K562 (cell line): ENCODE measurements around the gene FAM50A. TPM values are rescaled to one million over a fixed set of nuclear protein-coding genes. Genes with fewer than 3 reads are reported as not detected.

ENCODE experiments used
- CHD1 ChIP-seq: fragments of 200-600 bp; sonication (generic); IDR thresholded peaks from one replicate; pipeline ENCODE4 v1.6.1; 2012; ENCODE audit warnings: mild to moderate bottlenecking, moderate library complexity, low read length, inconsistent platforms
- ERF ChIP-seq: fragments of 450-650 bp; formaldehyde crosslinking; IDR thresholded peaks from 2 replicates; pipeline ENCODE4 v1.4.0; 2020; ENCODE audit warnings: mild to moderate bottlenecking, mixed read lengths
- FIP1L1 ChIP-seq: fragments of 200-400 bp; formaldehyde crosslinking; IDR thresholded peaks from 2 replicates; pipeline ENCODE4 v1.6.1; 2018; ENCODE audit warnings: mild to moderate bottlenecking, low read depth, low read length; ENCODE audit not compliant: poor library complexity, severe bottlenecking
- NCOA4 ChIP-seq: fragments of 450-650 bp; IDR thresholded peaks from 2 replicates; pipeline ENCODE4 v1.6.1; 2018; ENCODE audit warnings: mild to moderate bottlenecking; ENCODE audit not compliant: partially characterized antibody
- POLR2G ChIP-seq: fragments of 200-400 bp; formaldehyde crosslinking; IDR thresholded peaks from 2 replicates; pipeline ENCODE4 v1.6.1; 2017; ENCODE audit warnings: low read depth, mild to moderate bottlenecking, antibody characterized with exemption, low read length, moderate library complexity
- RBBP5 ChIP-seq: fragments of 200-600 bp; sonication (generic); IDR thresholded peaks from 2 replicates; pipeline ENCODE4 v1.6.1; 2012; ENCODE audit warnings: borderline replicate concordance, mild to moderate bottlenecking, low read length, control low read depth, inconsistent platforms; ENCODE audit not compliant: insufficient read depth, poor library complexity, severe bottlenecking
- RBFOX2 ChIP-seq: fragments of 200-400 bp; formaldehyde crosslinking; IDR thresholded peaks from 2 replicates; pipeline ENCODE4 v1.6.1; 2017; ENCODE audit warnings: low read depth, mild to moderate bottlenecking, low read length, moderate library complexity
- SRF ChIP-seq, 2 experiments: fragments of 250-450, 450-650 bp in 1 of 2; sonication (Bioruptor Pico) in 1 of 2; sonication (generic) in 1 of 2; formaldehyde crosslinking; IDR thresholded peaks; 2 replicates each; pipeline versions ENCODE4 v1.5.0 to v1.5.1; 2020 to 2022; ENCODE audit warnings: mild to moderate bottlenecking in 1 of 2, missing genetic modification reagents in 1 of 2
- ZKSCAN3 ChIP-seq: fragments of 250-450 bp; sonication (Bioruptor Pico); IDR thresholded peaks from 2 replicates; pipeline ENCODE4 v1.4.0; 2020
- ZNF232 ChIP-seq: sonication (generic); formaldehyde crosslinking; IDR thresholded peaks from 2 replicates; pipeline ENCODE4 v1.8.0; 2022; ENCODE audit warnings: mild to moderate bottlenecking, missing genetic modification reagents
- ZNF696 ChIP-seq: fragments of 250-450 bp; sonication (Bioruptor Pico); conservative IDR thresholded peaks from 2 replicates; pipeline ENCODE4 v1.4.0; 2020; ENCODE audit warnings: mild to moderate bottlenecking, moderate library complexity
- polyA plus RNA-seq, 8 experiments: library from polyadenylated mRNA; depleted of rRNA in 4 of 8; stranded (reverse) in 5 of 8; unstranded in 3 of 8; fragments of >200 nt; fragmentation: Nextera tagmentation in 2 of 8; fragmentation: Illumina TruSeq in 1 of 8; extraction: Ambion mirVana in 2 of 8; extraction: Trizol in 1 of 8; gene quantifications; 2 replicates each; pipeline versions ENCODE4 v1.2.1 to v1.2.3, GENCODE V29; 2011 to 2014; ENCODE audit warnings: inconsistent platforms in 1 of 8, missing spikeins in 1 of 8
- total RNA-seq, 7 experiments: library from RNA; depleted of rRNA in 6 of 7; stranded (reverse); fragments of >200 nt in 6 of 7; fragmentation: Illumina TruSeq in 2 of 7; extraction: Trizol in 2 of 7; gene quantifications; 2 replicates each; pipeline versions ENCODE4 v1.2.1 to v1.2.3, GENCODE V29; 2011 to 2021; ENCODE audit warnings: low replicate concordance in 1 of 7
- TF ChIP-seq, protein P1 (sequence below): fragments of 450-650 bp; IDR thresholded peaks from 2 replicates; pipeline ENCODE4 v1.6.1; 2016; ENCODE audit warnings: mild to moderate bottlenecking, moderate library complexity
- TF ChIP-seq, protein P2 (sequence below): conservative IDR thresholded peaks from 2 replicates; pipeline ENCODE4 v1.6.1; 2011; ENCODE audit warnings: low read depth, mild to moderate bottlenecking, low read length; ENCODE audit not compliant: control insufficient read depth

The FAM50A gene
- total and polyA plus RNA-seq, 9 of the 15 experiments (the other 6 are each of a cell fraction or from before 2014, with no cell fraction given), result 4.4 to 114 (median 67.3) TPM

GRCh38 chrX:154486052-154486395 is 42.1 kb downstream of the FAM50A start (continued):
- TF ChIP-seq SRF (CRISPR knock-in tag; IDR thresholded peaks at IDR 0.05), result no peak
- TF ChIP-seq ZNF696, result no peak
- TF ChIP-seq ZNF232 (CRISPR knock-in tag), result no peak
- TF ChIP-seq FIP1L1, result peak; percentile 55
- TF ChIP-seq ZKSCAN3, result no peak
- peak; percentile 77 for TF ChIP-seq RBFOX2
- TF ChIP-seq, protein P1, sequence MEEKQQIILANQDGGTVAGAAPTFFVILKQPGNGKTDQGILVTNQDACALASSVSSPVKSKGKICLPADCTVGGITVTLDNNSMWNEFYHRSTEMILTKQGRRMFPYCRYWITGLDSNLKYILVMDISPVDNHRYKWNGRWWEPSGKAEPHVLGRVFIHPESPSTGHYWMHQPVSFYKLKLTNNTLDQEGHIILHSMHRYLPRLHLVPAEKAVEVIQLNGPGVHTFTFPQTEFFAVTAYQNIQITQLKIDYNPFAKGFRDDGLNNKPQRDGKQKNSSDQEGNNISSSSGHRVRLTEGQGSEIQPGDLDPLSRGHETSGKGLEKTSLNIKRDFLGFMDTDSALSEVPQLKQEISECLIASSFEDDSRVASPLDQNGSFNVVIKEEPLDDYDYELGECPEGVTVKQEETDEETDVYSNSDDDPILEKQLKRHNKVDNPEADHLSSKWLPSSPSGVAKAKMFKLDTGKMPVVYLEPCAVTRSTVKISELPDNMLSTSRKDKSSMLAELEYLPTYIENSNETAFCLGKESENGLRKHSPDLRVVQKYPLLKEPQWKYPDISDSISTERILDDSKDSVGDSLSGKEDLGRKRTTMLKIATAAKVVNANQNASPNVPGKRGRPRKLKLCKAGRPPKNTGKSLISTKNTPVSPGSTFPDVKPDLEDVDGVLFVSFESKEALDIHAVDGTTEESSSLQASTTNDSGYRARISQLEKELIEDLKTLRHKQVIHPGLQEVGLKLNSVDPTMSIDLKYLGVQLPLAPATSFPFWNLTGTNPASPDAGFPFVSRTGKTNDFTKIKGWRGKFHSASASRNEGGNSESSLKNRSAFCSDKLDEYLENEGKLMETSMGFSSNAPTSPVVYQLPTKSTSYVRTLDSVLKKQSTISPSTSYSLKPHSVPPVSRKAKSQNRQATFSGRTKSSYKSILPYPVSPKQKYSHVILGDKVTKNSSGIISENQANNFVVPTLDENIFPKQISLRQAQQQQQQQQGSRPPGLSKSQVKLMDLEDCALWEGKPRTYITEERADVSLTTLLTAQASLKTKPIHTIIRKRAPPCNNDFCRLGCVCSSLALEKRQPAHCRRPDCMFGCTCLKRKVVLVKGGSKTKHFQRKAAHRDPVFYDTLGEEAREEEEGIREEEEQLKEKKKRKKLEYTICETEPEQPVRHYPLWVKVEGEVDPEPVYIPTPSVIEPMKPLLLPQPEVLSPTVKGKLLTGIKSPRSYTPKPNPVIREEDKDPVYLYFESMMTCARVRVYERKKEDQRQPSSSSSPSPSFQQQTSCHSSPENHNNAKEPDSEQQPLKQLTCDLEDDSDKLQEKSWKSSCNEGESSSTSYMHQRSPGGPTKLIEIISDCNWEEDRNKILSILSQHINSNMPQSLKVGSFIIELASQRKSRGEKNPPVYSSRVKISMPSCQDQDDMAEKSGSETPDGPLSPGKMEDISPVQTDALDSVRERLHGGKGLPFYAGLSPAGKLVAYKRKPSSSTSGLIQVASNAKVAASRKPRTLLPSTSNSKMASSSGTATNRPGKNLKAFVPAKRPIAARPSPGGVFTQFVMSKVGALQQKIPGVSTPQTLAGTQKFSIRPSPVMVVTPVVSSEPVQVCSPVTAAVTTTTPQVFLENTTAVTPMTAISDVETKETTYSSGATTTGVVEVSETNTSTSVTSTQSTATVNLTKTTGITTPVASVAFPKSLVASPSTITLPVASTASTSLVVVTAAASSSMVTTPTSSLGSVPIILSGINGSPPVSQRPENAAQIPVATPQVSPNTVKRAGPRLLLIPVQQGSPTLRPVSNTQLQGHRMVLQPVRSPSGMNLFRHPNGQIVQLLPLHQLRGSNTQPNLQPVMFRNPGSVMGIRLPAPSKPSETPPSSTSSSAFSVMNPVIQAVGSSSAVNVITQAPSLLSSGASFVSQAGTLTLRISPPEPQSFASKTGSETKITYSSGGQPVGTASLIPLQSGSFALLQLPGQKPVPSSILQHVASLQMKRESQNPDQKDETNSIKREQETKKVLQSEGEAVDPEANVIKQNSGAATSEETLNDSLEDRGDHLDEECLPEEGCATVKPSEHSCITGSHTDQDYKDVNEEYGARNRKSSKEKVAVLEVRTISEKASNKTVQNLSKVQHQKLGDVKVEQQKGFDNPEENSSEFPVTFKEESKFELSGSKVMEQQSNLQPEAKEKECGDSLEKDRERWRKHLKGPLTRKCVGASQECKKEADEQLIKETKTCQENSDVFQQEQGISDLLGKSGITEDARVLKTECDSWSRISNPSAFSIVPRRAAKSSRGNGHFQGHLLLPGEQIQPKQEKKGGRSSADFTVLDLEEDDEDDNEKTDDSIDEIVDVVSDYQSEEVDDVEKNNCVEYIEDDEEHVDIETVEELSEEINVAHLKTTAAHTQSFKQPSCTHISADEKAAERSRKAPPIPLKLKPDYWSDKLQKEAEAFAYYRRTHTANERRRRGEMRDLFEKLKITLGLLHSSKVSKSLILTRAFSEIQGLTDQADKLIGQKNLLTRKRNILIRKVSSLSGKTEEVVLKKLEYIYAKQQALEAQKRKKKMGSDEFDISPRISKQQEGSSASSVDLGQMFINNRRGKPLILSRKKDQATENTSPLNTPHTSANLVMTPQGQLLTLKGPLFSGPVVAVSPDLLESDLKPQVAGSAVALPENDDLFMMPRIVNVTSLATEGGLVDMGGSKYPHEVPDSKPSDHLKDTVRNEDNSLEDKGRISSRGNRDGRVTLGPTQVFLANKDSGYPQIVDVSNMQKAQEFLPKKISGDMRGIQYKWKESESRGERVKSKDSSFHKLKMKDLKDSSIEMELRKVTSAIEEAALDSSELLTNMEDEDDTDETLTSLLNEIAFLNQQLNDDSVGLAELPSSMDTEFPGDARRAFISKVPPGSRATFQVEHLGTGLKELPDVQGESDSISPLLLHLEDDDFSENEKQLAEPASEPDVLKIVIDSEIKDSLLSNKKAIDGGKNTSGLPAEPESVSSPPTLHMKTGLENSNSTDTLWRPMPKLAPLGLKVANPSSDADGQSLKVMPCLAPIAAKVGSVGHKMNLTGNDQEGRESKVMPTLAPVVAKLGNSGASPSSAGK, result peak; percentile 81
- TF ChIP-seq POLR2G, result peak; percentile 71; the same call in 1 of the 2 replicates
- peak; percentile 80 for TF ChIP-seq CHD1
- no peak for TF ChIP-seq NCOA4
- TF ChIP-seq RBBP5, result peak; percentile 45
- TF ChIP-seq, protein P2, sequence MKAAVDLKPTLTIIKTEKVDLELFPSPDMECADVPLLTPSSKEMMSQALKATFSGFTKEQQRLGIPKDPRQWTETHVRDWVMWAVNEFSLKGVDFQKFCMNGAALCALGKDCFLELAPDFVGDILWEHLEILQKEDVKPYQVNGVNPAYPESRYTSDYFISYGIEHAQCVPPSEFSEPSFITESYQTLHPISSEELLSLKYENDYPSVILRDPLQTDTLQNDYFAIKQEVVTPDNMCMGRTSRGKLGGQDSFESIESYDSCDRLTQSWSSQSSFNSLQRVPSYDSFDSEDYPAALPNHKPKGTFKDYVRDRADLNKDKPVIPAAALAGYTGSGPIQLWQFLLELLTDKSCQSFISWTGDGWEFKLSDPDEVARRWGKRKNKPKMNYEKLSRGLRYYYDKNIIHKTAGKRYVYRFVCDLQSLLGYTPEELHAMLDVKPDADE, result 0 out of 2 replicates have a peak, but pooled peaks have one; percentile 19
- TF ChIP-seq ERF (CRISPR knock-in tag), result peak; percentile 73; the same call in 1 of the 2 replicates
- TF ChIP-seq, all 486 proteins: peak for 19
